Adrenal gland (tissue), 5 donors: ENCODE data around the gene GLCCI1.

Experiments
- CTCF ChIP-seq, 6 experiments: fragments of 450-650 bp in 4 of 6; fragments of 200-600 bp in 2 of 6; sonication (generic) in 1 of 6; IDR thresholded peaks; 1 replicate in 5 of 6; 2 replicates in 1 of 6; pipeline versions ENCODE4 v1.5.1 to v1.8.0; 2016 to 2021; ENCODE audit warnings: antibody characterized with exemption in 6 of 6, mild to moderate bottlenecking in 2 of 6, moderate library complexity in 1 of 6
- POLR2A ChIP-seq, 2 donors: fragments of 450-650 bp; IDR thresholded peaks; one replicate each; pipeline ENCODE4 v1.6.1; 2017; ENCODE audit warnings: antibody characterized with exemption in 2 of 2, mild to moderate bottlenecking in 2 of 2, moderate library complexity in 1 of 2
- donor health status: DM: no; HTN: no; CAD: no.

GRCh38 chr7:8058322-8058721 lies 89.7 kb downstream of the GLCCI1 start:
- TF ChIP-seq CTCF (IDR thresholded peaks at IDR 0.05) = no peak
- TF ChIP-seq POLR2A (IDR thresholded peaks at IDR 0.05) = no peak
